NCI-H2107 treated with DMSO at 0.1 percent for 48 hours (cell line): ENCODE results near the gene RTKN2.

Experiments
- DNase-seq: peaks from one replicate; lab custom pipeline; 2025; ENCODE audit not compliant: unreplicated experiment; lab: John Stamatoyannopoulos, UW

The RTKN2 gene

GRCh38 chr10:62180677-62181076, 88.0 kb downstream of the RTKN2 start:
- no peak for DNase-seq

DNA sequence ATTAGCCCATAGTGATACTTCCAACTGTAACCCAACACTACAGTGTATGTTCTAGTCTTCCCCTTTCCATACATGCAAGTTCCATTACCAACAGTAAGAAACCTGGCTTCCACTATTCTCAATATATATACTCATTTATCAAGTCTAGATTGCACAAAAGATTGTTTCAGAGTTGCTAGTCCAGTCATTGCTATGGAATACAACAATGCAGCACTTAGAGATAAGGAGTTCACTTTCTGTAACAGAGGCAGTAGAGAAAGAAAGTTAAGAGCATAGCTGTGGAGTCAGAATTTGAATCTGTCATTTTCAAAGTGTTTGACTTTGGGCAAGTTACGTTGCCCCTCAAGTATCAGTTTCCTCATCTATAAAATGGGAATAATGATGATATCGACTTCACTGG, 90.1 kb downstream of the RTKN2 start:
- DNase-seq: no peak

GRCh38 chr10:62177111-62177510, 91.5 kb downstream of the RTKN2 start:
- DNase-seq: no peak

- no peak for DNase-seq
Measured at GRCh38 chr10:62175251-62175650, 93.4 kb downstream of the RTKN2 start.

GRCh38 chr10:62172465-62172864, 96.2 kb downstream of the RTKN2 start:
- DNase-seq: no peak

GRCh38 chr10:62171791-62172190, 96.9 kb downstream of the RTKN2 start:
- DNase-seq: no peak

GRCh38 chr10:62170732-62171131, 97.9 kb downstream of the RTKN2 start:
- no peak for DNase-seq

- DNase-seq: no peak
Measured at GRCh38 chr10:62166331-62167131, 102.1 kb downstream of the RTKN2 start.

GRCh38 chr10:62165803-62166202, 102.8 kb downstream of the RTKN2 start:
- no peak for DNase-seq

GRCh38 chr10:62163024-62163423, 105.6 kb downstream of the RTKN2 start:
- no peak for DNase-seq

GRCh38 chr10:62162261-62162981, 106.2 kb downstream of the RTKN2 start:
- no peak for DNase-seq

DNA sequence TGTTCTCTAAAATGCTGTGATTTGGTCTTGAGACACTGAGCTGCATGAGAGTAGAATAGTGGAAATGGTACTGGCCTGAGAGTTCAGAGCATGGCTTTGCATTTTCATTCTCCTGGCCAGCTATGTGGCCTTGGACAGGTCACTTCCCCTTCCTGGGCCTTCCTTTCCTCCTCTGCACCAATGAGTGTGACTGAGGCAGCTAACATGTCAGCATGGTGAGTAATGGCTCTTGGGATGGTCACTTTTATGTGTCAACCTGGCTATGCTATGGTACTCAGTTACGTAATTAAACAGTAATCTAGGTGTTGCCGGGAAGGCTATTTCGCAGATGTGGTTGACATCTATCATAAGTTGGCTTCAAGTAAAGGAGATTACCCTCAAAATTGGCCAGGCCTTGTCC, 109.3 kb downstream of the RTKN2 start:
- no peak for DNase-seq

DNA sequence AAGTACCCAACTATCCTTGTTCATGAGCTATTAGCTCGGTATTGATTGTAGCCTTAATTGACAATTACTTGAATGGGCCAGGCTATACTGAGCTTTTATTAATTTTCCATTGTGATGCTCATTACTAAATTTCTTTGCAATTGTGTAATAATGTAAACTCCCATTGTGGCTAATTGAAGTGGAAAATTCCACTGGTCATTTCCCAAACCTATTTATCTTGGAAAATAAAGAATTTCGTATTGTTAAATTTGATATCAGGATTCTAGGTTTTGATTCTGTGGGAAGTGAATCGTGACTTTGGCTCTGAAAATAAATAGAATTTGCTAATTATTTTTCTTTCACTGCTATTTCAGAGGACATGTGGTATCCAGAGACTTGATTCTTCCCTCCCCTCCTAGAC, 111.0 kb downstream of the RTKN2 start:
- no peak for DNase-seq

- DNase-seq: no peak
Measured at GRCh38 chr10:62155054-62155680, 113.5 kb downstream of the RTKN2 start.

GRCh38 chr10:62154231-62154630, 114.4 kb downstream of the RTKN2 start:
- DNase-seq: no peak

DNA sequence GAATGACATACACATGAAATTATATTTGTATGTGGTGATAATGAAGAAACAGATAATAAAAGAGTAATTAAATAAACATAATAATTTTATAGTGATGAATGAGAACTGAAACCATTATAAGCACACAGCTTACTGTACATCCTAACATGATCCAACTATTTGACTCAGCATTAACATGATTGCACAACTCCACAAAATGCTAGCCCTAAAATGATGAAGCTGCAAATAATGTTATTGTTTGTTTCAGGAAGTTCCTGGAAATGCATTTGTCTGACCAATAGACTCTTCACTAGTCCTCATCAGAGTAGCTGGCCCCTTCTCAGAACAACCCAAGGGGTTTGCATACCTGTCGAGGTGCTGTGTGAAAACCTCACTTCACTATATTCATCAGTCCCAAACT, 115.5 kb downstream of the RTKN2 start:
- DNase-seq: no peak

DNA sequence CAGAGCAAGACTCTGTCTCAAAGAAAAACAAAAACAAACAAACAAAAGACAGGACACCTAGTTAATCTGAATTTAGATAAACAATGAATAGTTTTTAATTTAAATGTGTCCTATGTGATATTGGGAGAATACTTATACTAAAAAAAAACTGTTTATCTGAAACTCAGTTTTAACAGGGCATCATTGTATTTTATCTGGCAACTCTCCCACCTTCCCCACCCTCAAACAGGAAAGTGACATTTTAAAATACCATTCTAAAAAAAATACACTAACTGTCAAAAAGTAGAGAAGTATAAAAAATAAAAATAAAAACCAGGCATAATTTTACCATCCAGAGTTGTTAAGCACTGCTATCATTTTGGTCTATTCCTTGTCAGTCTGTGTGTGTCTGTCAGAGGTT, 119.0 kb downstream of the RTKN2 start:
- DNase-seq: no peak

DNA sequence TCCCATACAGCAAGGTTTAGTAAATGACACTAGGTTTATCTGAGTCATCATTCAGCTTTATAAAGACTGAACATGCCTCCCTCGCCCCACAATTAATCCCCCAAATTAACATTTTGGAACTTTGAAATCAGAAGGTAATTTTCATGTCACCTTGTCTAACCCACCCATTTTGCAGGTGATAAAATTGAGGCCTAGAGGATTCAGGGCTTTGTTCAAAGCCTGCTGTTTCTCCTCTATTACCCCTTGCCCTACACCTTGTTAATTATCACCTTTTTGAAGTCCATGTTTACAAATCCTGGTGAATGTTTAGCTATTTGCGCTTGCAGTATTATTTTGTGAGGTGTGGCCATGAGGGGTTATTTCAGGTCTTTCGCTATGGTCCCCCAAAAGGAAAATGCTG, 120.5 kb downstream of the RTKN2 start:
- DNase-seq: no peak

DNA sequence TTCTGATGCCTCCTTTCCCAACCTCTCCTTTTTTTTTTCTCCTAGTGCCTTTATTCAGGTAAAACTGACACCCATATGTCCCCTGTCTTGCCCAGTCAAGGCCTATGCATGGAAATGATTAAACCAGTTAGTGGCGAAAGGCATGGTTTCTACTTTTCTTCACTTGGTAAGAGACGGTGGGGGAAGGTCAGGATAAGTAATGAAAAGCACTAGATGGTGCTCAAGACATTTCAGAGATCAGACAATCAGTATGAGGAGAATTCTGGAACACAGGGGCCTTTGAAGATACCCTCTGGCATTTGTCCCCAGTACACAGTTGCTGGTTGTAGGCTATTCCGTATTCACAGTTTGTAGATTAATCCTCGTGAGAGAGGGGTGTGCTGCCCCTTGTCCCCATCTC, 121.2 kb downstream of the RTKN2 start:
- no peak for DNase-seq

- DNase-seq: no peak
Measured at GRCh38 chr10:62136931-62137330, 131.7 kb downstream of the RTKN2 start.

DNA sequence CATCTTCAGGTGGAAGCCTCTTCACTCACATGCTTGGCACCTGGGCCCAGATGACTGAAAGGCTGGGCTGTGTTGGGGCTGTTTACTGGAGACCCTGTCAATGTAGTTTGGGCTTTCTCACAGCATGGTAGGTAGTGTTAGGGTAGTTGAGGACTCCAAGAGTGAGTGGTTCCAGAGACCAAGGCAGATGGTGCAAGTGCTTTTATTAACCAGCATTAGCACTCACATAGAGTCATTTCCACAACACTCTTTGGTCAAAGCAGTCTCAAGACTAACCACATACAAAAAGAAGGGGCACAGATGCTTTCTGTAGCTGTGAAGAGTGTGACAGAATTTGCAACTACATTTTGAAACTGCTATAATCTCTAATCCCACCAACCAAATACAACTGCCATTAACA, 135.0 kb downstream of the RTKN2 start:
- no peak for DNase-seq
